GM12864 (cell line): ENCODE measurements around the gene LPAR1.

ENCODE experiments used
- DNase-seq: peaks from one replicate; pipeline ENCODE4 v3.0.0-alpha.2; 2011; ENCODE audit warnings: low read depth
- H3K4me3 ChIP-seq: 2 replicates; pipeline ENCODE4 v1.5.1; 2011; ENCODE audit warnings: mild to moderate bottlenecking, low read depth, low read length, control low read depth
- TF ChIP-seq, protein P1 (sequence below): IDR thresholded peaks from 2 replicates; pipeline ENCODE4 v1.5.1; 2011; ENCODE audit warnings: low read depth, mild to moderate bottlenecking, moderate library complexity, low read length, control low read depth, inconsistent platforms; ENCODE audit errors: missing control alignments

Gene LPAR1

DNA sequence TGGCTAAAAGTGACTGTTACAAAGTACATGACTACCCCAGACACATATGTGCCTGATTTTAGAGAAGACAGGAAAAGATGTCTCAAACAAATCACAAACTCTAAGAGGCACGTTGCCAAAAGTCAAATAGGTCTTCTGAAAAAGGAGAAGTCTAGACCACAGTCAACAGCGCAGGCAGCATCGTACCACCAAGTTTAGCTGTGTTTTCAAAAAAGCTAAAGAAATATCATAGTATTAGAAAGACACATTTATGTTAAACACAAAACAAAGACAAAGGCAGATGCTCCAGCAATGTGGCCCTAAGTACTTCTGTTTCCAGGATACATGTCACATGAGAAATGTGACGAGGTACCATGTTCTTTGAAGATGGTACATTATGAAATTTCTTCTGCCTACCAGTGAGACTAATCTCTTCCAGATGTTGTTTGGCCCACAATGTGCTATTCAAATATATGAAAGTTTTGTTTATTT is 43.5 kb downstream of the LPAR1 start:
- no peak for DNase-seq
- H3K4me3 ChIP-seq = no peak overlapping the region
- TF ChIP-seq, protein P1, sequence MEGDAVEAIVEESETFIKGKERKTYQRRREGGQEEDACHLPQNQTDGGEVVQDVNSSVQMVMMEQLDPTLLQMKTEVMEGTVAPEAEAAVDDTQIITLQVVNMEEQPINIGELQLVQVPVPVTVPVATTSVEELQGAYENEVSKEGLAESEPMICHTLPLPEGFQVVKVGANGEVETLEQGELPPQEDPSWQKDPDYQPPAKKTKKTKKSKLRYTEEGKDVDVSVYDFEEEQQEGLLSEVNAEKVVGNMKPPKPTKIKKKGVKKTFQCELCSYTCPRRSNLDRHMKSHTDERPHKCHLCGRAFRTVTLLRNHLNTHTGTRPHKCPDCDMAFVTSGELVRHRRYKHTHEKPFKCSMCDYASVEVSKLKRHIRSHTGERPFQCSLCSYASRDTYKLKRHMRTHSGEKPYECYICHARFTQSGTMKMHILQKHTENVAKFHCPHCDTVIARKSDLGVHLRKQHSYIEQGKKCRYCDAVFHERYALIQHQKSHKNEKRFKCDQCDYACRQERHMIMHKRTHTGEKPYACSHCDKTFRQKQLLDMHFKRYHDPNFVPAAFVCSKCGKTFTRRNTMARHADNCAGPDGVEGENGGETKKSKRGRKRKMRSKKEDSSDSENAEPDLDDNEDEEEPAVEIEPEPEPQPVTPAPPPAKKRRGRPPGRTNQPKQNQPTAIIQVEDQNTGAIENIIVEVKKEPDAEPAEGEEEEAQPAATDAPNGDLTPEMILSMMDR = no peak

DNA sequence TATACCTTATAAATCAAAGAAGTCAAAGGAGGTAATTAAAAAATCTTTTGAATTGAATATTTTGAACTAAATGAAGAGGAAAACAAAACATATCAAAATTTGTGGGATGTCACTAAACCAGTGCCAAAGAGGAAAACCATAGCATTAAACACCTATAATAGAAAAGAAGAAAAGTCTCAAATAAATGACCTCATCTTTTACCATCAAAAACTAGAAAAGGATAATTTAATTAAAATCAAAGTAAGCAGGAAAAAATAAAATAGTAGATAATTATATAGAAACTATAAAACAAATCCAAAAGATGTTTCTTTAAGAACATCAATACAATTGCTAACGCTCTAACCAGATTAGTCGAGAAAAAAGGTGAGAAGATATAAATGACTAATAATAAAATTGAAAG is 47.8 kb downstream of the LPAR1 start:
- no peak for DNase-seq
- H3K4me3 ChIP-seq = no peak overlapping the region
- TF ChIP-seq, protein P1 = no peak

DNA sequence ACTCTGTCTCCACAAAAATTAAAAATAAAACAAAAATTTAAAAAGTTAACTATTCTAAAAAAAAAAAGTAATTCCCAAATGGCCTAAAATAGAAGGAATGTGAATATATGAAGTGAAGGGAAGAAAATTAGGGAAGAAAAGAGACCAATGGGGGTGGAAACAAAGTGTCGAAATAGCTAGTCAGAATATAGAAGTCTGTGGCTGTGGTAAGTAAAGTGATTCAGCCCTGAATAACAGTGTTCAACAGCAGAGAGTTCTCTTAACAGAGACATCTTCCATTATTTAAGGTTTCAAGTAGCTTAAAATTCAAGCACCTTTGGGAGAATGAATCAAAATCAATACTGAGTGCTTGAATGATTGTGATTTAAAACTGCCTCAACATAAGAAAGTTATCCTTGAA is 51.7 kb downstream of the LPAR1 start:
- H3K4me3 ChIP-seq = no peak overlapping the region
- TF ChIP-seq, protein P1 = no peak
- no peak for DNase-seq

- DNase-seq = no peak
- TF ChIP-seq, protein P1 = no peak
- no peak overlapping the region for H3K4me3 ChIP-seq
Observed at GRCh38 chr9:110984890-110985437, 53.3 kb downstream of the LPAR1 start.

- no peak for DNase-seq
- TF ChIP-seq, protein P1 = no peak
- H3K4me3 ChIP-seq = no peak overlapping the region
Observed at GRCh38 chr9:110980261-110980660, 58.0 kb downstream of the LPAR1 start.

DNA sequence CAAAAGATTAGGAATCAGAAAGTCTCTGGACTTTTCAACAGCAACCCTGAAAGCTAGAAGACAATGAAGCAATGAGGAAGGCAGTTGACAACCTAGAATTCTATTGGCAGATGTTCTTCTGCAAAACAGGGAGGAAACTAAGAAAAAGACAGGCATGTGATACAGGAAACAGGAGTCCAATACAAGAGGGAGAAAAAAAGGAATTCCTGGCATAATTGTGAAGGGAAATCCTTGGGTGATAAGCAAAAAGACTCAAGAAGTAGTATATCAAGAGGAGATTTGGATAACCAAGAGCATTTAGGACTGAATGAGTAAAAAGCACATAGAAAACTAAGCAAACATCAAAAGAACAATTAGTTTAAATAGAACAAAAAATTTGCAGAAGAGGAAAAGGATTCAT is 58.6 kb downstream of the LPAR1 start:
- no peak overlapping the region for H3K4me3 ChIP-seq
- no peak for DNase-seq
- TF ChIP-seq, protein P1 = no peak

GRCh38 chr9:110978516-110978915 is 59.8 kb downstream of the LPAR1 start:
- TF ChIP-seq, protein P1 = no peak
- DNase-seq = no peak
- no peak overlapping the region for H3K4me3 ChIP-seq
